ENCODE measurements around the gene PSMD4.

- TF ChIP-seq ESRRG (CRISPR knock-in tag; IDR thresholded peaks at IDR 0.05) (no peak), CREB5 (CRISPR knock-in tag; IDR thresholded peaks at IDR 0.05; ENCODE audit: low read depth) (no peak), ZNF70 (CRISPR knock-in tag; IDR thresholded peaks at IDR 0.05) (no peak), PATZ1 (CRISPR knock-in tag; IDR thresholded peaks at IDR 0.05; ENCODE audit: borderline replicate concordance) (no peak), POU6F1 (CRISPR knock-in tag; IDR thresholded peaks at IDR 0.05; ENCODE audit: borderline replicate concordance, low read depth) (no peak), ZFP30 (CRISPR knock-in tag; IDR thresholded peaks at IDR 0.05) (no peak), CSDC2 (CRISPR knock-in tag; IDR thresholded peaks at IDR 0.05) (no peak), CSRNP3 (CRISPR knock-in tag; IDR thresholded peaks at IDR 0.05) (no peak), ZNF8 (CRISPR knock-in tag; IDR thresholded peaks at IDR 0.05) (no peak), ZFP3 (CRISPR knock-in tag; IDR thresholded peaks at IDR 0.05) (no peak)
Measured at GRCh38 chr1:151238467-151238739, 16.1 kb upstream of the PSMD4 start.

All from SK-N-SH treated with all-trans-retinoic acid at 6 μM for 48 hours (cell line).